Measurements from ENCODE around the gene ZBTB16. TPM values are rescaled to one million over a fixed set of nuclear protein-coding genes. Genes with fewer than 3 reads are reported as not detected.

Gene ZBTB16
- total RNA-seq, 1 donor from 2014 or later, result not detected

DNA sequence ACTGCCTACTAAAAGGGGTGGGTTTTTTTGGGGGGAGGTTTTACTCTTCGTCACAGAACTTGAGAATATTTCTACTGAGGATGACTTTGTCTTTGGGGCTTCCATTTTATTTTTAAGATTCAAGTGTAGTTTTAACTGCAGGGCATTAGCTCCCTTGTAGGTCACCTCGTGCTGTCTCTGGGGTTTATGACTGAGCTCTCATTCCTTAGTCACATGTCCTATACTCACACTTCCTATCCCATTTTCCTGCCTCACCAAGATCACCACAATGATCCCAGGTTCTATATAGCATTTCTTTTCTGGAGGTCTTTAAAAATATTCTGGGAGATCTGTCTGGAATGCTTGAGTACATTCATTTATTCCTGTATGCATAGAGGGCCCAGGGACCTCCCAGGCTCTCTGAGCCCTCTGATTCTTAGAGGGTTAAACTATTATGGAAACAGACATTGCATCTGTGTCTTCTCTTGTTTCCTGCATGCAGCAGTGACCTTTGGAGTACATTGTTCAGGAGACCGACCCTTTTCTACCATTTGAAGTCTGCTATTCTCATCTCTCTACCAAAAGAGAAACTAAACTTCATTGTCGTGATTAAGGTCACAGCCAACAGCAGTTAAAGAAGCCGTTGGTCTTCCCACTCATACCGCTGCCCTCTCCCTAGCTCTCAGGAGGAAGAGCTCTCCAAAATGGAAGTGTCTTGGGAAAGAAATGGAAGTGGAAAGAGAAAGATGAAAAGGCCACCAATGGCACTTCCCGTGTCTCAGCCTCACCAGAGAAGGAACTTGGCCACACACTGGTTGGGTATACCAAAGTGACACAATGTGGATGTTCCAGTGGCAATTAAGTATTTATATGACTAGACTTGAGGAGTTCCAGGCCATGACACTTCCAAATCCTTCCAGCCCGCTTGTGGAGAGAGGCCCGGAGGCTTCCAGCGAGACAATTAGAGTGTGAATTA is 77.5 kb downstream of the ZBTB16 start:
- TF ChIP-seq, protein P1, sequence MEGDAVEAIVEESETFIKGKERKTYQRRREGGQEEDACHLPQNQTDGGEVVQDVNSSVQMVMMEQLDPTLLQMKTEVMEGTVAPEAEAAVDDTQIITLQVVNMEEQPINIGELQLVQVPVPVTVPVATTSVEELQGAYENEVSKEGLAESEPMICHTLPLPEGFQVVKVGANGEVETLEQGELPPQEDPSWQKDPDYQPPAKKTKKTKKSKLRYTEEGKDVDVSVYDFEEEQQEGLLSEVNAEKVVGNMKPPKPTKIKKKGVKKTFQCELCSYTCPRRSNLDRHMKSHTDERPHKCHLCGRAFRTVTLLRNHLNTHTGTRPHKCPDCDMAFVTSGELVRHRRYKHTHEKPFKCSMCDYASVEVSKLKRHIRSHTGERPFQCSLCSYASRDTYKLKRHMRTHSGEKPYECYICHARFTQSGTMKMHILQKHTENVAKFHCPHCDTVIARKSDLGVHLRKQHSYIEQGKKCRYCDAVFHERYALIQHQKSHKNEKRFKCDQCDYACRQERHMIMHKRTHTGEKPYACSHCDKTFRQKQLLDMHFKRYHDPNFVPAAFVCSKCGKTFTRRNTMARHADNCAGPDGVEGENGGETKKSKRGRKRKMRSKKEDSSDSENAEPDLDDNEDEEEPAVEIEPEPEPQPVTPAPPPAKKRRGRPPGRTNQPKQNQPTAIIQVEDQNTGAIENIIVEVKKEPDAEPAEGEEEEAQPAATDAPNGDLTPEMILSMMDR (IDR thresholded peaks at IDR 0.05; ENCODE audit: unreplicated experiment), result no peak
- Mint-ChIP-seq H3K27me3 (ENCODE audit: low read depth) (peaks cover 94% of the 10 kb centered on the region), H3K4me1 (peaks cover 17% of the 10 kb centered on the region), H3K27ac (no peak overlapping the region), H3K4me3 (no peak overlapping the region), H3K36me3 (no peaks in the 10 kb centered on the region), H3K9me3 (no peaks in the 10 kb centered on the region)
- DNase-seq (ENCODE audit: low spot score in 2 of 2, unreplicated experiment in 2 of 2), result no peak

DNA sequence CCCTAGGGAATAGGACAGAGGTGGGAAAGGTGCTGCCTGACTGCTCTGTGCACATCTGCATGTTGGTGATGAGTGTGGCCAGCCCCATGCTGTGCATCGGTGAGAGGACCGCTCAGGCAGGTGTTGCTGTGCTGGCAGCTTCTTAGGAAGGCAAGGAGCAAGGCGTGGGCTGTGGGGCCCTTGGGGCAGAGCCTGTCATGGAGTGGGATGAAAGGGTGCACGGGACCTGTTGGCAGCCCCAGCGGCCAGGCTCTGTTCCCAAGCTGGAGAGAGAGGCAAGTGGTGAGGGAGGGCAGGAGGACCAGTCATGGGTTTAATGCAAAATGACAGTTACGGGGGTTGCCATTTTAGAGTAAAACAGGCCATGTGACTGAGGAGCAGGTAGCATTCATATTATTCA is 78.3 kb downstream of the ZBTB16 start:
- TF ChIP-seq, protein P1 (IDR thresholded peaks at IDR 0.05; ENCODE audit: unreplicated experiment), result no peak
- H3K4me3 Mint-ChIP-seq, result no peak overlapping the region
- DNase-seq (ENCODE audit: low spot score in 2 of 2, unreplicated experiment in 2 of 2), result no peak
- H3K36me3 Mint-ChIP-seq, result no peaks in the 10 kb centered on the region
- no peak overlapping the region for H3K27ac Mint-ChIP-seq
- H3K9me3 Mint-ChIP-seq, result no peaks in the 10 kb centered on the region
- H3K27me3 Mint-ChIP-seq (ENCODE audit: low read depth), result peaks cover 88% of the 10 kb centered on the region
- peaks cover 26% of the 10 kb centered on the region for H3K4me1 Mint-ChIP-seq

DNA sequence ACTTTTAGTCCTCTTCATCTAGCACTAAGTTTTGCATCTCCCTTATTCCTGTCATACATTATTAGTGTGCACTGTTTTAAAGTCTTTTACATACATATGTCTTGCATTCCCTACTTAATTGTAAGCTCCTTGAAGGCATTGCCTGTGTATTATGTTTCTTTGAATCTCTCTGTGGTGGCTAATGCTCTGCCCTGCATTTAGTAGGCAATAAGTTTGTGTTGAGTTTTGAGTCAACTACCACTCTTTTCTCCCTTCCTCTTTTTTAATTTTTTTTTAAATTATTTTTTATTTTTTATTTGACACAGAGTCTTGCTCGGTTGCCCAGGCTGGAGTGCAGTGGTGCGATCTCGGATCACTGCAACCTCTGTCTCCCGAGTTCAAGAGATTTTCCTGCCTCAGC is 78.9 kb downstream of the ZBTB16 start:
- H3K36me3 Mint-ChIP-seq, result no peaks in the 10 kb centered on the region
- no peak for DNase-seq (ENCODE audit: low spot score in 2 of 2, unreplicated experiment in 2 of 2)
- H3K27me3 Mint-ChIP-seq (ENCODE audit: low read depth), result peaks cover 92% of the 10 kb centered on the region
- no peak overlapping the region for H3K27ac Mint-ChIP-seq
- TF ChIP-seq, protein P1 (IDR thresholded peaks at IDR 0.05; ENCODE audit: unreplicated experiment), result no peak
- peaks cover 31% of the 10 kb centered on the region for H3K4me1 Mint-ChIP-seq
- no peaks in the 10 kb centered on the region for H3K9me3 Mint-ChIP-seq
- H3K4me3 Mint-ChIP-seq, result no peak overlapping the region

DNA sequence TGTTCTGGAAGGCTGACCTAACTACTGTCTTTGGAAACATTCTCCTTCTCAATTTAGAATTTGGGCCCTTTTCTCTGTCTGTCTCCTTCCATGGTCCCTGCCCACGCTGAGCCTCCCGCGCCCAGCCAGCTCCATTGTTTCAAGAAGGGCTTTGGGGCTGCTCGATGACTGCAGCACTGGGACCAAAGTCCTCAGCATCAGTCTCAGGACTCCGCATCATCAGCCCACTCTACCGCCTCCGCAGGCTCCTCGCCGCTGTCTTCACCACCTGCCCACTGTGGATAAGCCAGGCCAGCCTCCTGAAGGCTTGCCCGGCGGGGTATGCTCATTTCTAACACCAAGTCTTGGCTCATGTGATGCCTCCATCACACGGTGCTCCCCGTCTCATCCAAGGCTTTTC is 81.3 kb downstream of the ZBTB16 start:
- Mint-ChIP-seq H3K4me1 (peaks cover 37% of the 10 kb centered on the region), H3K4me3 (no peak overlapping the region), H3K36me3 (no peaks in the 10 kb centered on the region), H3K27me3 (ENCODE audit: low read depth) (peaks cover 90% of the 10 kb centered on the region), H3K9me3 (no peaks in the 10 kb centered on the region), H3K27ac (no peak overlapping the region)
- TF ChIP-seq, protein P1 (IDR thresholded peaks at IDR 0.05; ENCODE audit: unreplicated experiment), result no peak
- DNase-seq (ENCODE audit: low spot score in 2 of 2, unreplicated experiment in 2 of 2), result no peak

DNA sequence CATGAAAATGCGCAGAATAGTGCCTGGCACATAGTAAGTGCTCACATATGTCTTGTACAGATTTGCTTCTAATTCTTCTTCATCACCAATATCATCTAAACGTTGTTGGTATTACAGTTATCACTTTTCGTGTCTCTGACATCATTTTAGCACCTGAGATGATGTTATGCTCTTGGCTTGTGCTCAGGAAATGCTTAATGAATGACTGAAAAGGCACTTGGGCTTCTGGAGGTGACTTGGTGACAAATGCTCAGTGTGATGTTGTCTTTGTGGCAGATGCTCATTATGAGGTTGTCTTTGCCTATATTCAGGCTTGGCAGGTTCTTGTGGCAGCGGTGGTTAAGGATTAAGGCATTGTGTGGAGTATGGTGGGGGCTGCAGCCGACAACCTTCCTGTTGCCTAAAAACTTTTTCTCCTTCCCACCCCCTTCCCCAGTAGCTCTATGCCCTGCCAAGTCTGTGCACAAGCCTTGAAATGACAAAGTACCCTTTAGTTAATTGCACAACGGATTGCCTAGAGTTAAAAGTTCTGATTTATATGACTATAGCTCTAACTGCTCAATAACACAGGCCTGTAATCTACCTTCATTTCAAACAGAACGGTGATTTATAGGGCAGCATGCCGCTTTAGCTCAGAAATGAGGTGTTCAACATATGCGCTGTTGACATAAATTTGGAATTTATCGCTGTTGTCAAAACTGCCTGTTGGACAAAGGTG is 82.5 kb downstream of the ZBTB16 start:
- H3K27me3 Mint-ChIP-seq (ENCODE audit: low read depth), result peaks cover 89% of the 10 kb centered on the region
- H3K27ac Mint-ChIP-seq, result peak overlapping the region; percentile 28
- no peak overlapping the region for H3K4me3 Mint-ChIP-seq
- peaks cover 36% of the 10 kb centered on the region for H3K4me1 Mint-ChIP-seq
- TF ChIP-seq, protein P1 (IDR thresholded peaks at IDR 0.05; ENCODE audit: unreplicated experiment), result no peak
- H3K9me3 Mint-ChIP-seq, result no peaks in the 10 kb centered on the region
- H3K36me3 Mint-ChIP-seq, result no peaks in the 10 kb centered on the region
- DNase-seq (ENCODE audit: low spot score in 2 of 2, unreplicated experiment in 2 of 2), result no peak

Measured in mesothelial cell of epicardium (in vitro differentiated cells).